T-cell (primary cell): ENCODE data around the gene SERPINB7. TPM values are rescaled to one million over a fixed set of nuclear protein-coding genes. Genes with fewer than 3 reads are reported as not detected.

Source experiments
- ATAC-seq, 4 experiments: fragments of 200-7000 bp in 3 of 4; fragments of 150-1000 bp in 1 of 4; cut with Tn5 transposase; replicated peaks in 1 of 4; 1 replicate in 3 of 4; 2 replicates in 1 of 4; pipeline ENCODE4 v1.10.0; 2021; ENCODE audit warnings: moderate library complexity in 3 of 4, mild to moderate bottlenecking in 2 of 4, moderate number of reproducible peaks in 1 of 4
- CTCF ChIA-PET, 2 donors: fragments of 300-600 bp; sonication (Branson Sonifier 250); formaldehyde crosslinking; loops; one replicate each; lab custom pipeline; 2022; ENCODE audit warnings: antibody characterized with exemption in 2 of 2; lab: Charles Lee
- POLR2A ChIA-PET, 2 donors: fragments of 300-600 bp; sonication (Branson Sonifier 250); formaldehyde crosslinking; loops; one replicate each; lab custom pipeline; 2022; ENCODE audit warnings: antibody characterized with exemption in 2 of 2; lab: Charles Lee
- DNase-seq, 35 experiments: peaks; one replicate each; pipeline versions ENCODE4 v3.0.0 to v3.0.0-alpha.2; 2013 to 2023
- H3K27ac ChIP-seq: one replicate; pipeline ENCODE4 v1.5.1; 2013; ENCODE audit warnings: low read length
- H3K27me3 ChIP-seq, 2 experiments: replicated peaks in 1 of 2; 1 replicate in 1 of 2; 2 replicates in 1 of 2; pipeline versions ENCODE4 v1.6.1 to v1.7.0; 2013; ENCODE audit warnings: low read length in 1 of 2, mixed read lengths in 1 of 2; ENCODE audit not compliant: control insufficient read depth in 2 of 2, insufficient read depth in 2 of 2; ENCODE audit errors: extremely low read depth in 1 of 2
- H3K36me3 ChIP-seq, 2 donors: 1 replicate in 1 of 2; 2 replicates in 1 of 2; pipeline versions ENCODE4 v1.6.1 to v1.7.0; 2013; ENCODE audit warnings: low read length in 1 of 2; ENCODE audit not compliant: control insufficient read depth in 2 of 2, insufficient read depth in 1 of 2; ENCODE audit errors: extremely low read depth in 1 of 2
- H3K4me1 ChIP-seq, 2 experiments: 1 replicate in 1 of 2; 2 replicates in 1 of 2; pipeline versions ENCODE4 v1.6.1 to v1.7.0; 2013; ENCODE audit warnings: low read length in 2 of 2, mixed read lengths in 1 of 2; ENCODE audit not compliant: insufficient read depth in 2 of 2, control insufficient read depth in 1 of 2; ENCODE audit errors: extremely low read depth in 1 of 2
- H3K4me3 ChIP-seq, 2 donors: 1 replicate in 1 of 2; 2 replicates in 1 of 2; pipeline versions ENCODE4 v1.5.1 to v1.7.0; 2013; ENCODE audit warnings: mild to moderate bottlenecking in 2 of 2, low read length in 1 of 2, moderate library complexity in 1 of 2; ENCODE audit not compliant: control insufficient read depth in 1 of 2; ENCODE audit errors: extremely low read depth in 1 of 2
- H3K9me3 ChIP-seq: 2 replicates; pipeline ENCODE4 v1.7.0; 2013
- H3K27ac Mint-ChIP-seq, 2 donors: one replicate each; pipeline ENCODE4 v1.8.0; 2020 to 2021; ENCODE audit warnings: mild to moderate bottlenecking in 2 of 2, mixed read lengths in 2 of 2
- H3K27me3 Mint-ChIP-seq, 2 donors: one replicate each; pipeline ENCODE4 v1.8.0; 2021 to 2022; ENCODE audit warnings: mixed read lengths in 2 of 2
- H3K36me3 Mint-ChIP-seq: one replicate; pipeline ENCODE4 v1.8.0; 2021; ENCODE audit warnings: mixed read lengths
- H3K4me1 Mint-ChIP-seq, 3 donors: one replicate each; pipeline ENCODE4 v1.8.0; 2020 to 2022; ENCODE audit warnings: mixed read lengths in 3 of 3, mild to moderate bottlenecking in 1 of 3
- H3K4me3 Mint-ChIP-seq, 3 donors: one replicate each; pipeline ENCODE4 v1.8.0; 2020 to 2022; ENCODE audit warnings: mild to moderate bottlenecking in 3 of 3, mixed read lengths in 3 of 3, moderate library complexity in 3 of 3
- H3K9me3 Mint-ChIP-seq, 3 donors: one replicate each; pipeline ENCODE4 v1.8.0; 2020 to 2022; ENCODE audit warnings: mixed read lengths in 3 of 3
- WGBS: methylation state at CpG from one replicate; pipeline ENCODE4 v1.1.5; 2013; ENCODE audit warnings: missing lambda C conversion rate; ENCODE audit not compliant: insufficient coverage; 5-methylcytosine and 5-hydroxymethylcytosine counted together
- total RNA-seq, 35 experiments: library from RNA in 6 of 35; stranded (reverse) in 6 of 35; fragments of 120-200 nt in 1 of 35; gene quantifications; one replicate each; pipeline versions ENCODE4 v1.2.1 to v1.2.4 and lab custom pipeline; 2013 to 2026

Gene SERPINB7
- total RNA-seq, 5 donors from 2014 or later (not counting 1 experiment from before 2014, with no cell fraction given), result not detected

GRCh38 chr18:63747006-63747405, 28.2 kb upstream of the SERPINB7 start:
- Histone ChIP-seq H3K9me3 (no peaks in the 10 kb centered on the region), H3K27ac (no peak overlapping the region), H3K27me3 (peaks cover 0 to 2% of the 10 kb centered on the region in 2 experiments), H3K36me3 (no peaks in the 10 kb centered on the region), H3K4me1 (no peaks in the 10 kb centered on the region), H3K4me3 (no peak overlapping the region)
- ChIA-PET CTCF (no interaction called here), POLR2A (no interaction called here)
- no peaks in the 10 kb centered on the region for H3K36me3 Mint-ChIP-seq
- H3K4me1 Mint-ChIP-seq, result no peaks in the 10 kb centered on the region
- no peak for DNase-seq
- H3K4me3 Mint-ChIP-seq, result no peak overlapping the region
- H3K27me3 Mint-ChIP-seq, result no peaks in the 10 kb centered on the region
- no peak for ATAC-seq
- no CpG with 5 or more reads among the region's 2 CpGs for WGBS
- no peak overlapping the region for H3K27ac Mint-ChIP-seq
- H3K9me3 Mint-ChIP-seq, result no peaks in the 10 kb centered on the region

GRCh38 chr18:63749489-63749888, 25.7 kb upstream of the SERPINB7 start:
- H3K9me3 ChIP-seq, result no peaks in the 10 kb centered on the region
- no peak overlapping the region for H3K27ac Mint-ChIP-seq
- DNase-seq (no peak), ATAC-seq (no peak)
- no peak overlapping the region for H3K27ac ChIP-seq
- no peaks in the 10 kb centered on the region for H3K27me3 ChIP-seq
- H3K36me3 ChIP-seq, result no peaks in the 10 kb centered on the region
- peaks cover 0 to 1% of the 10 kb centered on the region in 2 donors for H3K27me3 Mint-ChIP-seq
- H3K4me1 Mint-ChIP-seq, result no peaks in the 10 kb centered on the region
- ChIA-PET POLR2A (no interaction called here), CTCF (no interaction called here)
- H3K36me3 Mint-ChIP-seq, result no peaks in the 10 kb centered on the region
- peaks cover 0 to 6% (median 0%) of the 10 kb centered on the region in 3 donors for H3K9me3 Mint-ChIP-seq
- no peak overlapping the region for H3K4me3 Mint-ChIP-seq
- no peak overlapping the region for H3K4me3 ChIP-seq
- no peaks in the 10 kb centered on the region for H3K4me1 ChIP-seq
- no CpG with 5 or more reads among the region's 1 CpG for WGBS

GRCh38 chr18:63752636-63753035, 22.6 kb upstream of the SERPINB7 start:
- no peaks in the 10 kb centered on the region for H3K36me3 Mint-ChIP-seq
- Histone ChIP-seq H3K4me1 (no peaks in the 10 kb centered on the region), H3K27me3 (no peaks in the 10 kb centered on the region), H3K36me3 (no peaks in the 10 kb centered on the region), H3K4me3 (no peak overlapping the region), H3K27ac (no peak overlapping the region), H3K9me3 (no peaks in the 10 kb centered on the region)
- H3K27me3 Mint-ChIP-seq, result peaks cover 0 to 1% of the 10 kb centered on the region in 2 donors
- CTCF ChIA-PET, result no interaction called here
- H3K4me1 Mint-ChIP-seq, result no peaks in the 10 kb centered on the region
- no peak overlapping the region for H3K27ac Mint-ChIP-seq
- H3K4me3 Mint-ChIP-seq, result no peak overlapping the region
- POLR2A ChIA-PET, result no interaction called here
- 69% methylated on average over 2 of the region's 2 CpGs for WGBS
- H3K9me3 Mint-ChIP-seq, result peaks cover 0 to 6% (median 0%) of the 10 kb centered on the region in 3 donors
- DNase-seq, result no peak
- no peak for ATAC-seq

- CTCF ChIA-PET, result no interaction called here
- H3K4me1 Mint-ChIP-seq, result no peaks in the 10 kb centered on the region
- no peak overlapping the region for H3K27ac Mint-ChIP-seq
- no peak overlapping the region for H3K27ac ChIP-seq
- peaks cover 0 to 6% (median 4%) of the 10 kb centered on the region in 3 donors for H3K9me3 Mint-ChIP-seq
- no peaks in the 10 kb centered on the region for H3K36me3 ChIP-seq
- no peaks in the 10 kb centered on the region for H3K9me3 ChIP-seq
- no peaks in the 10 kb centered on the region for H3K4me1 ChIP-seq
- H3K36me3 Mint-ChIP-seq, result no peaks in the 10 kb centered on the region
- ATAC-seq (no peak), DNase-seq (no peak)
- H3K27me3 Mint-ChIP-seq, result peaks cover 0 to 1% of the 10 kb centered on the region in 2 donors
- H3K4me3 Mint-ChIP-seq, result no peak overlapping the region
- no peaks in the 10 kb centered on the region for H3K27me3 ChIP-seq
- POLR2A ChIA-PET, result no interaction called here
- H3K4me3 ChIP-seq, result no peak overlapping the region
These were observed 21.5 kb upstream of the SERPINB7 start for GRCh38 chr18:63753676-63754075.

- H3K27ac ChIP-seq, result no peak overlapping the region
- no peak overlapping the region for H3K4me3 ChIP-seq
- H3K27me3 ChIP-seq, result no peaks in the 10 kb centered on the region
- DNase-seq (no peak), ATAC-seq (no peak)
- H3K9me3 ChIP-seq, result no peaks in the 10 kb centered on the region
- Mint-ChIP-seq H3K27ac (no peak overlapping the region), H3K9me3 (peaks cover 9 to 17% (median 15%) of the 10 kb centered on the region in 3 donors), H3K27me3 (peaks cover 1 to 4% of the 10 kb centered on the region in 2 donors), H3K4me3 (no peak overlapping the region), H3K4me1 (no peaks in the 10 kb centered on the region), H3K36me3 (peaks cover 7% of the 10 kb centered on the region)
- POLR2A ChIA-PET, result interaction anchor here in 1 of 2 donors (0.6 kb wide), 1 partner anchor 1896 kb away, joined by 15 read pairs; no protein-coding TSS in a partner anchor
- no peaks in the 10 kb centered on the region for H3K36me3 ChIP-seq
- H3K4me1 ChIP-seq, result no peaks in the 10 kb centered on the region
- CTCF ChIA-PET, result no interaction called here
These were observed 17.7 kb upstream of the SERPINB7 start for GRCh38 chr18:63757541-63757940.

GRCh38 chr18:63758615-63759240, 16.5 kb upstream of the SERPINB7 start:
- H3K36me3 Mint-ChIP-seq, result peaks cover 7% of the 10 kb centered on the region
- ChIA-PET POLR2A (no interaction called here), CTCF (interaction anchor here in 1 of 2 donors (0.6 kb wide), 1 partner anchor 240 kb away, joined by 3 read pairs; no protein-coding TSS in a partner anchor)
- H3K27me3 Mint-ChIP-seq, result peaks cover 1 to 4% of the 10 kb centered on the region in 2 donors
- H3K4me1 Mint-ChIP-seq, result no peaks in the 10 kb centered on the region
- peaks cover 9 to 17% (median 15%) of the 10 kb centered on the region in 3 donors for H3K9me3 Mint-ChIP-seq
- Histone ChIP-seq H3K4me3 (no peak overlapping the region), H3K4me1 (no peaks in the 10 kb centered on the region), H3K27me3 (no peaks in the 10 kb centered on the region), H3K36me3 (no peaks in the 10 kb centered on the region), H3K9me3 (no peaks in the 10 kb centered on the region), H3K27ac (no peak overlapping the region)
- DNase-seq (no peak), ATAC-seq (no peak)
- no peak overlapping the region for H3K27ac Mint-ChIP-seq
- no CpG with 5 or more reads among the region's 3 CpGs for WGBS
- H3K4me3 Mint-ChIP-seq, result no peak overlapping the region
